A549 treated with Hydrocortisone at 1 μM for 4 hours (cell line): ENCODE data around the gene PCDHB12. TPM values are rescaled to one million over a fixed set of nuclear protein-coding genes. Genes with fewer than 3 reads are reported as not detected.

Experiments used
- total RNA-seq: library from RNA; stranded (reverse); fragments of 200-300 nt; extraction: Qiagen RNA extraction; gene quantifications from 5 replicates; pipeline ENCODE4 v1.2.3, GENCODE V29; 2022

PCDHB12 gene
- total RNA-seq: 0.06 TPM in 1 of 5 replicates, not detected in the others

GRCh38 chr5:141208478-141208877 is at the start of gene PCDHB12:
PCDHB12 (plus strand) TSS chr5:141208719; CDS start chr5:141208908, 189 bp downstream.

GRCh38 chr5:141172381-141173204 is 35.9 kb upstream of the PCDHB12 start, which contains the start of gene PCDHB7:
PCDHB7 (plus strand) TSS chr5:141172644; CDS start chr5:141172836, 192 bp downstream.

GRCh38 chr5:141177577-141178191 is 30.8 kb upstream of the PCDHB12 start, which contains the start of gene PCDHB8:
PCDHB8 (plus strand) TSS chr5:141177790; CDS start chr5:141178035, 245 bp downstream.

GRCh38 chr5:141182248-141182647 is 26.3 kb upstream of the PCDHB12 start, which contains the start of gene PCDHB16:
PCDHB16 (plus strand) TSS chr5:141182387; CDS start chr5:141182560, 173 bp downstream.

GRCh38 chr5:141186897-141187512 is 21.5 kb upstream of the PCDHB12 start, which contains the start of gene PCDHB9:
PCDHB9 (plus strand) TSS chr5:141187161; CDS start chr5:141187319, 158 bp downstream.

GRCh38 chr5:141192110-141192725 is 16.3 kb upstream of the PCDHB12 start, which contains the start of gene PCDHB10:
PCDHB10 (plus strand) TSS chr5:141192353; CDS start chr5:141192553, 200 bp downstream.

GRCh38 chr5:141199359-141200235 is 8.9 kb upstream of the PCDHB12 start, which contains the start of gene PCDHB11:
PCDHB11 (plus strand) TSS chr5:141199627; CDS start chr5:141199775, 148 bp downstream.

GRCh38 chr5:141213656-141214339 is 5.3 kb downstream of the PCDHB12 start, which contains the start of gene PCDHB13:
PCDHB13 (plus strand) TSS chr5:141213919; CDS start chr5:141214124, 205 bp downstream.

GRCh38 chr5:141223112-141223783 is 14.7 kb downstream of the PCDHB12 start, which contains the start of gene PCDHB14:
PCDHB14 (plus strand) TSS chr5:141223343; CDS start chr5:141223506, 163 bp downstream.

GRCh38 chr5:141245250-141245717 is 36.8 kb downstream of the PCDHB12 start, which contains the start of gene PCDHB15:
PCDHB15 (plus strand) TSS chr5:141245395; CDS start chr5:141245579, 184 bp downstream.

Other genes with a start within 250 kb of the PCDHB12 start
- gene PCDHAC2, start 242.2 kb upstream of the PCDHB12 start, total RNA-seq: 3.3 to 4.9 TPM (median 3.7 TPM) in 5 replicates
- not detected in 5 replicates for gene PCDHB1, start 157.3 kb upstream of the PCDHB12 start, total RNA-seq
- gene PCDHB2, start 114.1 kb upstream of the PCDHB12 start, total RNA-seq: 3.1 to 3.9 TPM (median 3.4 TPM) in 5 replicates
- gene PCDHB3, start 108.2 kb upstream of the PCDHB12 start, total RNA-seq: 0.03 to 0.07 TPM in 2 of 5 replicates, not detected in the others
- gene PCDHB4, start 86.9 kb upstream of the PCDHB12 start, total RNA-seq: 0.06 to 0.10 TPM (median 0.07 TPM) in 3 of 5 replicates, not detected in the others
- gene PCDHB5, start 73.5 kb upstream of the PCDHB12 start, total RNA-seq: 1.1 to 1.8 TPM (median 1.6 TPM) in 5 replicates
- 0.84 to 1.1 TPM (median 1.0 TPM) in 5 replicates for gene PCDHB6, start 58.7 kb upstream of the PCDHB12 start, total RNA-seq
- not detected in 5 replicates for gene PCDHB7, start 36.1 kb upstream of the PCDHB12 start, total RNA-seq
- 0.13 to 0.36 TPM (median 0.30 TPM) in 5 replicates for gene PCDHB8, start 30.9 kb upstream of the PCDHB12 start, total RNA-seq
- 0.05 to 0.08 TPM (median 0.05 TPM) in 4 of 5 replicates, not detected in the other for gene PCDHB16, start 26.3 kb upstream of the PCDHB12 start, total RNA-seq
- 0.03 TPM in 1 of 5 replicates, not detected in the others for gene PCDHB9, start 21.6 kb upstream of the PCDHB12 start, total RNA-seq
- gene PCDHB10, start 16.4 kb upstream of the PCDHB12 start, total RNA-seq: 0.03 to 0.06 TPM (median 0.05 TPM) in 3 of 5 replicates, not detected in the others
- gene PCDHB11, start 9.1 kb upstream of the PCDHB12 start, total RNA-seq: 0.03 to 0.08 TPM (median 0.06 TPM) in 5 replicates
- 0.06 to 0.09 TPM (median 0.09 TPM) in 4 of 5 replicates, not detected in the other for gene PCDHB13, start 5.2 kb downstream of the PCDHB12 start, total RNA-seq
- gene PCDHB14, start 14.6 kb downstream of the PCDHB12 start, total RNA-seq: 0.06 to 0.10 TPM (median 0.08 TPM) in 5 replicates
- gene PCDHB15, start 36.7 kb downstream of the PCDHB12 start, total RNA-seq: 0.03 to 0.14 TPM (median 0.06 TPM) in 5 replicates
- not detected in 5 replicates for gene SLC25A2, start 95.3 kb downstream of the PCDHB12 start, total RNA-seq
- gene TAF7, start 112.1 kb downstream of the PCDHB12 start, total RNA-seq: 60.4 to 85.3 TPM (median 69.6 TPM) in 5 replicates
- gene PCDHGA1, start 121.8 kb downstream of the PCDHB12 start, total RNA-seq: 0.22 to 0.38 TPM (median 0.31 TPM) in 5 replicates
- 0.54 to 0.91 TPM (median 0.62 TPM) in 5 replicates for gene PCDHGA2, start 130.0 kb downstream of the PCDHB12 start, total RNA-seq
- not detected in 5 replicates for gene PCDHGA3, start 135.1 kb downstream of the PCDHB12 start, total RNA-seq
- 1.3 to 2.2 TPM (median 1.6 TPM) in 5 replicates for gene PCDHGB1, start 141.4 kb downstream of the PCDHB12 start, total RNA-seq
- 0.06 to 0.16 TPM (median 0.12 TPM) in 4 of 5 replicates, not detected in the other for gene PCDHGA4, start 146.3 kb downstream of the PCDHB12 start, total RNA-seq
- gene PCDHGB2, start 151.3 kb downstream of the PCDHB12 start, total RNA-seq: 0.05 to 0.13 TPM (median 0.11 TPM) in 4 of 5 replicates, not detected in the other
- 0.10 to 0.23 TPM (median 0.13 TPM) in 5 replicates for gene PCDHGA5, start 155.4 kb downstream of the PCDHB12 start, total RNA-seq
- 0.20 to 0.25 TPM (median 0.21 TPM) in 5 replicates for gene PCDHGB3, start 161.5 kb downstream of the PCDHB12 start, total RNA-seq
- 0.14 to 0.26 TPM (median 0.20 TPM) in 5 replicates for gene PCDHGA6, start 165.2 kb downstream of the PCDHB12 start, total RNA-seq
- 0.57 to 1.2 TPM (median 0.76 TPM) in 5 replicates for gene PCDHGA7, start 174.0 kb downstream of the PCDHB12 start, total RNA-seq
- gene PCDHGB4, start 179.0 kb downstream of the PCDHB12 start, total RNA-seq: 0.56 to 1.1 TPM (median 0.85 TPM) in 5 replicates
- gene PCDHGA8, start 183.9 kb downstream of the PCDHB12 start, total RNA-seq: 0.02 to 0.05 TPM (median 0.05 TPM) in 3 of 5 replicates, not detected in the others
- gene PCDHGB5, start 189.2 kb downstream of the PCDHB12 start, total RNA-seq: 2.0 to 2.6 TPM (median 2.3 TPM) in 5 replicates
- 0.05 to 0.07 TPM (median 0.07 TPM) in 4 of 5 replicates, not detected in the other for gene PCDHGA9, start 194.1 kb downstream of the PCDHB12 start, total RNA-seq
- gene PCDHGB6, start 199.3 kb downstream of the PCDHB12 start, total RNA-seq: 0.05 to 0.18 TPM (median 0.10 TPM) in 5 replicates
- gene PCDHGA10, start 204.3 kb downstream of the PCDHB12 start, total RNA-seq: 0.02 to 0.03 TPM (median 0.02 TPM) in 3 of 5 replicates, not detected in the others
- gene PCDHGB7, start 209.0 kb downstream of the PCDHB12 start, total RNA-seq: 0.02 to 0.08 TPM (median 0.07 TPM) in 5 replicates
- 0.02 to 0.06 TPM (median 0.02 TPM) in 3 of 5 replicates, not detected in the others for gene PCDHGA11, start 212.3 kb downstream of the PCDHB12 start, total RNA-seq
- gene PCDHGA12, start 221.8 kb downstream of the PCDHB12 start, total RNA-seq: 0.03 TPM in 2 of 5 replicates, not detected in the others